Erythroblast (primary cell): ENCODE results near the gene DPF3.

Experiments
- GATA1 ChIP-seq: IDR thresholded peaks from 2 replicates; pipeline ENCODE4 v1.6.1; 2011; ENCODE audit warnings: low read depth, mild to moderate bottlenecking, control low read depth, low read length, moderate library complexity
- POLR2A ChIP-seq: IDR thresholded peaks from 2 replicates; pipeline ENCODE4 v1.6.1; 2011; ENCODE audit warnings: mild to moderate bottlenecking, low read length

DNA sequence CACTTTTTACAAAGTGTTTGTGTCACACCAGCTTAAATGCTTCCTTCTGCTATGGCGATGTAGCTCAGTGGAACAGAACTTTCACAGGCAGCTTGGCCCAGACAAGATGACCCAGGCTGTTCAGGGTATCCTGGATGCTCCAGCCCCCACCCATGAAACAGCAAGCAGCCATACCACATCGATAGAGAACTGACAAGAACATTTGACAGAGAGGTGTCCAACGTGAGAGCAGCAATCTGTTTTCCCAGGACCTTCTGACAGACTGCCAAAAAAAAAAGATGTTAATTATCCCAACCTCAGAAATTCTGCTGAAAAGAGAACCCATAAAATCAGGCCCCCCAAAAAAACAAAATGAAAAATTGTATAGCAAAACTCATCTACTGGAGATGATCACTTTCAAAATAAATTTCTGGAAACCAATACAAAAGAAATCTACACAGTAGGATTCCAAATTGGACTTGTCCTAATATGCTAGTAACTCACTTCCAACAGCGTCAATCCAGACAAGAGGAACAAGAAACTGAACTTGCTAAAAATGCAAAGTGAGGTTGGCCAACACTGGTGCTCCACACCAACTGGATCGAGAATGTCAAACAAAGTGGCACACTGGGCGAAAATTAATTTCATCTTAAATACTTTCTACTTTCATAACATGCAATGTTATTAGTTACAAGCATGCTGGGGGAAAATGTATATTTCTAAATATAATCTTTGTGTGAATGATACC, 118.8 kb downstream of the DPF3 start:
- TF ChIP-seq POLR2A (no peak), GATA1 (no peak)
